Fibroblast of skin of right biceps (primary cell): ENCODE measurements around the gene B3GNT8.
A peak's percentile ranks its signal among the peaks of the same experiment; 100 is the strongest.
"Not testable (repeated sequence)": the region's sequence is repeated elsewhere in the genome, so short reads cannot be mapped to it uniquely, and the experiment has no call there.

ENCODE experiments used
- DNase-seq: peaks from one replicate; pipeline ENCODE4 v3.0.0-alpha.2; 2013

The B3GNT8 gene

GRCh38 chr19:41426952-41427646 is at the start of gene B3GNT8:
Gene B3GNT8 (minus strand): TSS chr19:41427374. CDS start chr19:41426778, 596 bp downstream.
- DNase-seq: peak; percentile 67

- DNase-seq: no peak
Measured at GRCh38 chr19:41476583-41476982, 49.4 kb upstream of the B3GNT8 start.

- not testable (repeated sequence) for DNase-seq
Measured at GRCh38 chr19:41463257-41464256, 36.4 kb upstream of the B3GNT8 start.

GRCh38 chr19:41462497-41462896 is 35.3 kb upstream of the B3GNT8 start:
- DNase-seq: no peak

GRCh38 chr19:41457241-41457640 is 30.1 kb upstream of the B3GNT8 start:
- no peak for DNase-seq

- peak; percentile 39 for DNase-seq
Measured at GRCh38 chr19:41456342-41456918, 29.3 kb upstream of the B3GNT8 start.

GRCh38 chr19:41455936-41456335 is 28.8 kb upstream of the B3GNT8 start:
- no peak for DNase-seq

GRCh38 chr19:41452584-41453275 is 25.6 kb upstream of the B3GNT8 start:
- DNase-seq: no peak

GRCh38 chr19:41449865-41450178 is 22.6 kb upstream of the B3GNT8 start:
- no peak for DNase-seq

GRCh38 chr19:41449079-41449864 is 22.1 kb upstream of the B3GNT8 start:
- DNase-seq: peak; percentile 54

GRCh38 chr19:41447732-41448332 is 20.7 kb upstream of the B3GNT8 start:
- no peak for DNase-seq

- DNase-seq: no peak
Measured at GRCh38 chr19:41445575-41445974, 18.4 kb upstream of the B3GNT8 start.

GRCh38 chr19:41443813-41444455 is 16.8 kb upstream of the B3GNT8 start:
- DNase-seq: no peak

GRCh38 chr19:41442473-41443355 is 15.5 kb upstream of the B3GNT8 start, which contains the start of gene ERICH4:
Gene ERICH4 (plus strand): TSS chr19:41443156. CDS start chr19:41443170, 14 bp downstream.
- DNase-seq: no peak

- no peak for DNase-seq
Measured at GRCh38 chr19:41441321-41441945, 14.3 kb upstream of the B3GNT8 start.

GRCh38 chr19:41439441-41440222 is 12.5 kb upstream of the B3GNT8 start, which contains the start of gene DMAC2:
Gene DMAC2 (minus strand): TSS chr19:41439912. CDS start chr19:41439899, 13 bp downstream.
- DNase-seq: peak; percentile 98

- no peak for DNase-seq
Measured at GRCh38 chr19:41437944-41438574, 10.9 kb upstream of the B3GNT8 start.

GRCh38 chr19:41436674-41436951 is 9.4 kb upstream of the B3GNT8 start:
- DNase-seq: no peak
